A549 (cell line): ENCODE results near the gene HNRNPAB. TPM values are rescaled to one million over a fixed set of nuclear protein-coding genes. Genes with fewer than 3 reads are reported as not detected.
A peak's percentile ranks its signal among the peaks of the same experiment; 100 is the strongest.

Source experiments
- ATAC-seq, 2 experiments: fragments of 200-7000 bp in 1 of 2; fragments of >200 bp in 1 of 2; cut with Nextera tagmentation in 1 of 2; cut with Tn5 transposase in 1 of 2; 3 replicates each; pipeline versions ENCODE4 v1.8.0 to v1.9.1; 2018 to 2020; ENCODE audit warnings: mild to moderate bottlenecking in 1 of 2, moderate library complexity in 1 of 2
- CTCF ChIA-PET: fragments of 300-600 bp; sonication (Branson Sonifier 250); formaldehyde crosslinking; extraction: SDS; loops from one replicate; lab custom pipeline; 2021; ENCODE audit warnings: antibody characterized with exemption, inconsistent platforms; lab: Yijun Ruan, JAX
- POLR2A ChIA-PET: fragments of 350-600 bp; formaldehyde crosslinking; extraction: SDS; loops from one replicate; lab custom pipeline; 2021; ENCODE audit warnings: antibody characterized with exemption, inconsistent platforms; lab: Yijun Ruan, JAX
- DNase-seq, 2 experiments: peaks; one replicate each; pipeline versions ENCODE4 v3.0.0 to v3.0.0-alpha.2; 2011 to 2016; ENCODE audit warnings: low read depth in 1 of 2, low spot score in 1 of 2
- FAIRE-seq: peaks from 2 replicates; lab custom pipeline; 2011; peaks lifted over from hg19 to GRCh38; lab: Jason Lieb, UNC
- H3K27ac ChIP-seq, 2 experiments: fragments of >200 bp; sonication (Bioruptor Twin); formaldehyde crosslinking; 3 replicates each; pipeline ENCODE4 v1.5.1; 2016 to 2017
- H3K4me1 ChIP-seq: fragments of >200 bp; sonication (Bioruptor Twin); formaldehyde crosslinking; 3 replicates; pipeline ENCODE4 v1.6.1; 2016
- H3K4me2 ChIP-seq: fragments of >200 bp; sonication (Bioruptor Twin); formaldehyde crosslinking; 3 replicates; pipeline ENCODE4 v1.6.1; 2016
- H3K4me3 ChIP-seq: fragments of >200 bp; sonication (Bioruptor Twin); formaldehyde crosslinking; 3 replicates; pipeline ENCODE4 v1.5.1; 2016
- H3K9me3 ChIP-seq: fragments of >200 bp; sonication (Bioruptor Twin); formaldehyde crosslinking; 3 replicates; pipeline ENCODE4 v1.6.1; 2016
- CEBPB ChIP-seq, 2 experiments: fragments of >200 bp in 1 of 2; sonication (Bioruptor Twin) in 1 of 2; formaldehyde crosslinking in 1 of 2; IDR thresholded peaks; 2 replicates each; pipeline ENCODE4 v1.6.1; 2012 to 2016
- CHD2 ChIP-seq: fragments of 150-350 bp; IDR thresholded peaks from 2 replicates; pipeline ENCODE4 v1.6.1; 2014; ENCODE audit warnings: low read length; ENCODE audit not compliant: partially characterized antibody
- CHD4 ChIP-seq: fragments of 200-600 bp; sonication (generic); IDR thresholded peaks from 2 replicates; pipeline ENCODE4 v1.6.1; 2016; ENCODE audit warnings: antibody characterized with exemption, mild to moderate bottlenecking, borderline replicate concordance
- FOSB ChIP-seq: fragments of 250-450 bp; sonication (Bioruptor Pico); IDR thresholded peaks from 2 replicates; pipeline ENCODE4 v1.5.0; 2020; ENCODE audit warnings: mild to moderate bottlenecking, moderate library complexity
- GATA3 ChIP-seq: IDR thresholded peaks from 2 replicates; pipeline ENCODE4 v1.6.1; 2012; ENCODE audit warnings: borderline replicate concordance
- HDAC2 ChIP-seq: fragments of 200-600 bp; sonication (generic); IDR thresholded peaks from 2 replicates; pipeline ENCODE4 v1.6.1; 2016
- HOXA7 ChIP-seq: fragments of 250-450 bp; sonication (Bioruptor Pico); IDR thresholded peaks from 2 replicates; pipeline ENCODE4 v1.5.0; 2020; ENCODE audit warnings: mild to moderate bottlenecking, moderate library complexity
- JUN ChIP-seq, 2 experiments: fragments of >200 bp; sonication (Bioruptor Twin); formaldehyde crosslinking; IDR thresholded peaks; 2 replicates in 1 of 2; 3 replicates in 1 of 2; pipeline ENCODE4 v1.6.1; 2016 to 2017
- JUNB ChIP-seq: fragments of >200 bp; sonication (Bioruptor Twin); formaldehyde crosslinking; IDR thresholded peaks from 2 replicates; pipeline ENCODE4 v1.6.1; 2016
- KDM1A ChIP-seq: fragments of 200-600 bp; sonication (generic); IDR thresholded peaks from 2 replicates; pipeline ENCODE4 v1.6.1; 2016; ENCODE audit warnings: low read depth, mild to moderate bottlenecking
- KDM5A ChIP-seq: fragments of 200-600 bp; sonication (generic); IDR thresholded peaks from 2 replicates; pipeline ENCODE4 v1.6.1; 2016; ENCODE audit warnings: antibody characterized with exemption, mild to moderate bottlenecking
- MYC ChIP-seq: IDR thresholded peaks from 2 replicates; pipeline ENCODE4 v1.6.1; 2012; ENCODE audit warnings: mild to moderate bottlenecking, inconsistent platforms, low read length, improper control_type of control experiment, borderline replicate concordance
- NFE2L2 ChIP-seq: fragments of 150-350 bp; conservative IDR thresholded peaks from 2 replicates; pipeline ENCODE4 v1.6.1; 2014; ENCODE audit warnings: low read length
- NPAS2 ChIP-seq: fragments of 250-450 bp; sonication (Bioruptor Pico); IDR thresholded peaks from 2 replicates; pipeline ENCODE4 v1.8.0; 2022; ENCODE audit warnings: mild to moderate bottlenecking, moderate library complexity, borderline replicate concordance
- POLR2AphosphoS2 ChIP-seq: conservative IDR thresholded peaks from 2 replicates; pipeline ENCODE4 v1.6.1; 2012; ENCODE audit warnings: low read length, improper control_type of control experiment, inconsistent platforms
- RAD21 ChIP-seq, 2 experiments: fragments of >200 bp in 1 of 2; sonication (Bioruptor Twin) in 1 of 2; formaldehyde crosslinking in 1 of 2; IDR thresholded peaks in 1 of 2; conservative IDR thresholded peaks in 1 of 2; 2 replicates in 1 of 2; 3 replicates in 1 of 2; pipeline ENCODE4 v1.6.1; 2012 to 2018; ENCODE audit warnings: inconsistent platforms in 1 of 2
- REST ChIP-seq: fragments of 200-600 bp; sonication (generic); IDR thresholded peaks from 2 replicates; pipeline ENCODE4 v1.6.1; 2016; ENCODE audit warnings: antibody characterized with exemption, mild to moderate bottlenecking, moderate library complexity
- SMC3 ChIP-seq: fragments of >200 bp; sonication (Bioruptor Twin); formaldehyde crosslinking; IDR thresholded peaks from 3 replicates; pipeline ENCODE4 v1.6.1; 2018; ENCODE audit warnings: inconsistent platforms
- TP53 ChIP-seq: fragments of 250-450 bp; sonication (Bioruptor Pico); IDR thresholded peaks from 2 replicates; pipeline ENCODE4 v1.5.0; 2021; ENCODE audit warnings: mild to moderate bottlenecking, moderate library complexity
- USF2 ChIP-seq: fragments of 450-650 bp; IDR thresholded peaks from 2 replicates; pipeline ENCODE4 v1.6.1; 2014; ENCODE audit warnings: antibody characterized with exemption
- ZFP36 ChIP-seq: fragments of 450-650 bp; IDR thresholded peaks from 2 replicates; pipeline ENCODE4 v1.6.1; 2014; ENCODE audit warnings: borderline replicate concordance; ENCODE audit not compliant: partially characterized antibody
- WGBS: methylation state at CpG from one replicate; pipeline ENCODE4 v1.1.6; 2017; ENCODE audit errors: missing lambda C conversion rate; 5-methylcytosine and 5-hydroxymethylcytosine counted together
- polyA plus RNA-seq, 4 experiments: library from polyadenylated mRNA; depleted of rRNA in 3 of 4; stranded (reverse); fragments of >200 nt; fragmentation: RNase III in 1 of 4; extraction: RNeasy Plus Mini Kit Qiagen cat#74134 plus additional on column Dnase treatment in 1 of 4; gene quantifications; 2 replicates in 3 of 4; 3 replicates in 1 of 4; pipeline ENCODE4 v1.2.3, GENCODE V29; 2011 to 2017
- TF ChIP-seq, protein P1 (sequence below): fragments of 150-350 bp; IDR thresholded peaks from 2 replicates; pipeline ENCODE4 v1.6.1; 2014; ENCODE audit warnings: low read depth, mild to moderate bottlenecking, low read length
- TF ChIP-seq, protein P2 (sequence below): fragments of 250-450 bp; sonication (Bioruptor Pico); IDR thresholded peaks from 2 replicates; pipeline ENCODE4 v1.5.0; 2021; ENCODE audit warnings: mild to moderate bottlenecking, moderate library complexity, borderline replicate concordance

HNRNPAB gene
- polyA plus RNA-seq, 2 of the 4 experiments (the other 2 are of a cell fraction) = 200 to 352 TPM

- ChIA-PET POLR2A (no interaction called here), CTCF (interaction anchor here (0.9 kb wide), 1 partner anchor 17 kb away, joined by 3 read pairs; no protein-coding TSS in a partner anchor)
- no peak for TF ChIP-seq TP53
- no peak for TF ChIP-seq SMC3
- TF ChIP-seq, protein P1, sequence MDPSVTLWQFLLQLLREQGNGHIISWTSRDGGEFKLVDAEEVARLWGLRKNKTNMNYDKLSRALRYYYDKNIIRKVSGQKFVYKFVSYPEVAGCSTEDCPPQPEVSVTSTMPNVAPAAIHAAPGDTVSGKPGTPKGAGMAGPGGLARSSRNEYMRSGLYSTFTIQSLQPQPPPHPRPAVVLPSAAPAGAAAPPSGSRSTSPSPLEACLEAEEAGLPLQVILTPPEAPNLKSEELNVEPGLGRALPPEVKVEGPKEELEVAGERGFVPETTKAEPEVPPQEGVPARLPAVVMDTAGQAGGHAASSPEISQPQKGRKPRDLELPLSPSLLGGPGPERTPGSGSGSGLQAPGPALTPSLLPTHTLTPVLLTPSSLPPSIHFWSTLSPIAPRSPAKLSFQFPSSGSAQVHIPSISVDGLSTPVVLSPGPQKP = no peak
- TF ChIP-seq REST = no peak
- no peak for TF ChIP-seq GATA3
- TF ChIP-seq CEBPB (IDR thresholded peaks at IDR 0.05) = no peak
- no peak for TF ChIP-seq POLR2AphosphoS2
- TF ChIP-seq HDAC2 = no peak
- TF ChIP-seq CHD4 = no peak
- TF ChIP-seq FOSB = no peak
- TF ChIP-seq RAD21 (conservative IDR thresholded peaks at IDR 0.05 in 1 of 2, IDR thresholded peaks at IDR 0.05 in 1 of 2) = no peak
- TF ChIP-seq KDM5A = no peak
- TF ChIP-seq KDM1A = no peak
- TF ChIP-seq NPAS2 (CRISPR knock-in tag) = no peak
- no peak for TF ChIP-seq NFE2L2
- TF ChIP-seq CHD2 = no peak
- TF ChIP-seq USF2 = no peak
- no peak for TF ChIP-seq HOXA7 (CRISPR knock-in tag)
- TF ChIP-seq JUNB = no peak
- ATAC-seq = no peak
- DNase-seq = no peak
- 100% methylated on average over 1 of the region's 1 CpG for WGBS
- H3K9me3 ChIP-seq = no peaks in the 10 kb centered on the region
- peaks cover 26% of the 10 kb centered on the region for H3K4me1 ChIP-seq
- H3K4me3 ChIP-seq = no peak overlapping the region
- H3K27ac ChIP-seq = no peak overlapping the region
- FAIRE-seq = no peak
- peak overlapping the region; percentile 30; the same call in 1 of the 3 replicates for H3K4me2 ChIP-seq
Measured at GRCh38 chr5:178207917-178208280, 3.6 kb downstream of the HNRNPAB start.

GRCh38 chr5:178208540-178209227 is 4.4 kb downstream of the HNRNPAB start:
- H3K4me3 ChIP-seq = no peak overlapping the region
- POLR2A ChIA-PET = no interaction called here
- no peaks in the 10 kb centered on the region for H3K9me3 ChIP-seq
- no peak overlapping the region; the same call in 2 of the 3 replicates for H3K4me2 ChIP-seq
- DNase-seq = peak in 1 of 2 experiments; percentile 64
- CTCF ChIA-PET = interaction anchor here (0.9 kb wide), 1 partner anchor 16 kb away, joined by 3 read pairs; no protein-coding TSS in a partner anchor
- no peak for FAIRE-seq
- 90% methylated on average over 5 of the region's 5 CpGs for WGBS
- no peak overlapping the region for H3K27ac ChIP-seq
- H3K4me1 ChIP-seq = peaks cover 30% of the 10 kb centered on the region
- no peak for ATAC-seq
- TF ChIP-seq ZFP36 (no peak), CEBPB (IDR thresholded peaks at IDR 0.05) (no peak), KDM1A (no peak), JUN (IDR thresholded peaks at IDR 0.05) (peak in 1 of 2 experiments; percentile 37; a peak in 1 of 5 replicates), MYC (no peak)
- TF ChIP-seq, protein P2, sequence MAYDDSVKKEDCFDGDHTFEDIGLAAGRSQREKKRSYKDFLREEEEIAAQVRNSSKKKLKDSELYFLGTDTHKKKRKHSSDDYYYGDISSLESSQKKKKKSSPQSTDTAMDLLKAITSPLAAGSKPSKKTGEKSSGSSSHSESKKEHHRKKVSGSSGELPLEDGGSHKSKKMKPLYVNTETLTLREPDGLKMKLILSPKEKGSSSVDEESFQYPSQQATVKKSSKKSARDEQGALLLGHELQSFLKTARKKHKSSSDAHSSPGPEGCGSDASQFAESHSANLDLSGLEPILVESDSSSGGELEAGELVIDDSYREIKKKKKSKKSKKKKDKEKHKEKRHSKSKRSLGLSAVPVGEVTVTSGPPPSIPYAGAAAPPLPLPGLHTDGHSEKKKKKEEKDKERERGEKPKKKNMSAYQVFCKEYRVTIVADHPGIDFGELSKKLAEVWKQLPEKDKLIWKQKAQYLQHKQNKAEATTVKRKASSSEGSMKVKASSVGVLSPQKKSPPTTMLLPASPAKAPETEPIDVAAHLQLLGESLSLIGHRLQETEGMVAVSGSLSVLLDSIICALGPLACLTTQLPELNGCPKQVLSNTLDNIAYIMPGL (CRISPR knock-in tag) = no peak
